22Rv1 (cell line): ENCODE data around the gene PLA2G6.

ENCODE experiments used
- H3K27ac ChIP-seq: fragments of 450-650 bp; 2 replicates; pipeline ENCODE4 v1.5.1; 2017
- ZFX ChIP-seq: fragments of 450-650 bp; IDR thresholded peaks from 2 replicates; pipeline ENCODE4 v1.6.1; 2017; ENCODE audit warnings: antibody characterized with exemption, borderline replicate concordance
- TF ChIP-seq, protein P1 (sequence below): fragments of 450-650 bp; IDR thresholded peaks from 2 replicates; pipeline ENCODE4 v1.5.1; 2017; ENCODE audit warnings: mild to moderate bottlenecking

The PLA2G6 gene

DNA sequence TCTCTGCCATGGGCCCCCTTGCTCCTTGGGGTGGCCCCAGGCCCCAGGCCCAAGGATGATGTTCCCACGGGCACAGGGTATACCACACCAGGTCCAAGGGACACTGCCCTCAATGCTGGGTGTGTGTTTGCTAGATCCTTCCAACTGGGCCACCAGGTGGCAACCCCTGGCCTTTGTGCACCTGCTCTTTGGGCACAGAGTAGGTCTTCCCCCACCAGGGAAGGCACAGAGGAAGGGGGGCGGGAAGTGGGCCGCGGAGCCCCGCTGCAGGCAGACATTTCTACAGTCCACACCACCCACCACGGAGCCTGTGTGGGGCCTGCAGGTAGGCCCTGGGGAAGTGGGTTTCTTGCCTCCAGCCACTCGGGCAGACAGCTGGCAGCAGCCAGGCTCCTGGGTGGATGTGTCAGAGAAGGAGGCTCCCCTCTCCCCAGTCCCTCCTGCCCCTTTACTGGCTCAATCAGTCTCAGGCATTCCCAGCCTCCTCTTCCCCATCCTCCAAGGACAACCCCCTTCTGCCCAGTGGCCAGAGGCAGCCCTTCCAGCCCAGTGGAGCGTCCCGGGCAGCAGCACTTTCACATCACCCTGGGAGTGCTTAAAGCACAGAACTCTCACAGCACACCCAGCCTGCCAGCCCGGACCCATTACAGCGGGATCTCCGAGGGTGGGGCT is 41.8 kb upstream of the PLA2G6 start:
- no peak for TF ChIP-seq ZFX
- TF ChIP-seq, protein P1, sequence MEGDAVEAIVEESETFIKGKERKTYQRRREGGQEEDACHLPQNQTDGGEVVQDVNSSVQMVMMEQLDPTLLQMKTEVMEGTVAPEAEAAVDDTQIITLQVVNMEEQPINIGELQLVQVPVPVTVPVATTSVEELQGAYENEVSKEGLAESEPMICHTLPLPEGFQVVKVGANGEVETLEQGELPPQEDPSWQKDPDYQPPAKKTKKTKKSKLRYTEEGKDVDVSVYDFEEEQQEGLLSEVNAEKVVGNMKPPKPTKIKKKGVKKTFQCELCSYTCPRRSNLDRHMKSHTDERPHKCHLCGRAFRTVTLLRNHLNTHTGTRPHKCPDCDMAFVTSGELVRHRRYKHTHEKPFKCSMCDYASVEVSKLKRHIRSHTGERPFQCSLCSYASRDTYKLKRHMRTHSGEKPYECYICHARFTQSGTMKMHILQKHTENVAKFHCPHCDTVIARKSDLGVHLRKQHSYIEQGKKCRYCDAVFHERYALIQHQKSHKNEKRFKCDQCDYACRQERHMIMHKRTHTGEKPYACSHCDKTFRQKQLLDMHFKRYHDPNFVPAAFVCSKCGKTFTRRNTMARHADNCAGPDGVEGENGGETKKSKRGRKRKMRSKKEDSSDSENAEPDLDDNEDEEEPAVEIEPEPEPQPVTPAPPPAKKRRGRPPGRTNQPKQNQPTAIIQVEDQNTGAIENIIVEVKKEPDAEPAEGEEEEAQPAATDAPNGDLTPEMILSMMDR = no peak
- H3K27ac ChIP-seq = no peak overlapping the region

DNA sequence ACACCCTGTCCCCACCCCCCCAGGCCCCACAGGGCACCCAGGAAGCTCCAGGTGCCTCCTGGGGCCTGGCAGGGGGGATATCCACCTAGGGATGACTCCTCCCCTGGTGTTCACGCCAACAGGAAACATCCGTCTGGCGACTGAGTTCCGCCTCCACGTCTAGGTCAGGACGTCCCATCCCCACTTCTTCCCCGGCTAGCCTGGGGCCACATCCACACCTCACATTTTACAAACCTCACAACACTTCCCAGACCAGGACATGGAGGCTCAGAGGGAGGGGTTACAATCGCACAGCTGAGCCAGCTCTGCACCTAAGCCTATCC is 41.1 kb upstream of the PLA2G6 start:
- TF ChIP-seq, protein P1 = no peak
- no peak for TF ChIP-seq ZFX
- no peak overlapping the region for H3K27ac ChIP-seq

DNA sequence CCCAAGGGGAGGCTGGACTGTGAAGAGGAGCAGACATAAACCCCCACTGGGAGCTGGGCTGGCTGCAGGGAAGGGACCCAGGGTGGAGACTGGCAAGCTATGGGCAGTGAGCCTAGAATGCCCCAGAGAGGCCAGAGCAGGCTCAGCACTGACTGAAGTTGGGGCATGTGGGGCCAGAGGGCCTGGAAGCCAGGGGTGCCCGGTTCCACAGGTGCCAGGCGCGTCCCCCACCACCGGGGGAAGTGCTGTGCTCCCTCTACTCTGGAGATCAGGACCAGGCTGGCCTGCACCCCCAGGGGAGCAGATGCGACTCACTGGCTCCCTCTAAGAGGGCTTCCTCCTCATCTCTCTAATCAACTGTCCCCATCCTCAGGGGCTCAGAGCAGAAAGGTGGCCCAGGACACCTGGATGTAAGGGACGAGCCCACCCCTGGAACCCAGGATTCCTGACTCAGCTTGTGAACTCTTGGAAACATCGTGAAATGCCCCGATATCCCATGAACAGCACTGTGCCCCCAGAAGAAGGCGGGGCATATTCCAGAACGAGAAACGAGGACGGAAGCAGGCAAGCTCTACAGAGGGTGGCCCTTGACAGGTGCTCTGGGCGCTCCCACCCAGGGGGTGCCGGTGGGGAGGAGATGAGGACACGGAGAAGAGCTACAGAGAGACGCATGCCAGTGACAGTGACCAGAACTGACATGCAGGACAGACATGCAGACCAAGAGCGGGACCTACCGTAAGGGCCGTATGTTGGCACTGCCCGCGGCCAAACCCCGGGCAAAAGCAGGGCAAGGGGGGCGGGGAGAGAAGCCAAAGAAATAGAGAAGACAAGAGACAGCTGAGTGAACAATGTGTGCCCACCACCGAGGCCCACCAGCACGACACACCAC is 40.5 kb upstream of the PLA2G6 start:
- TF ChIP-seq ZFX = no peak
- TF ChIP-seq, protein P1 = no peak
- no peak overlapping the region for H3K27ac ChIP-seq

DNA sequence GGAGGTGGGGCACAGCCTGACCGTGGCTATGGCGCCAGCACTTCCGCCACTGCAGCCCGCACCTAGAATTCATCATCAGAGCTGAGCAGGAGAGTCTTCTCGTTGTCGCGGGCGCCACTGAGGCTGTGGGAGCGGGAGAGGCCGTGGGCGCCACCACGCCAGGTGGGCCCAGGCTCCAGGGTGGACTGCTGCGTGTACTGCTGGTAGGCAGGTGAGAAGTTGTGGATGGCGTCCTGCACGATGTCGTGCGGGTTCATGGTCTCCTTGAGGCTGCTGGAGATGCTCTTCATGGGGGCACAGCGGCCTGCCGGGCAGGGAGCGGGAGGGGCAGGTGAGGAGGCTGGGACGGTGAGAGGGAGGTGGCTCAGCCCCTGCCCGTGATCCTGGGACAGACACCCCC is 39.8 kb upstream of the PLA2G6 start:
- no peak for TF ChIP-seq ZFX
- TF ChIP-seq, protein P1 = no peak
- H3K27ac ChIP-seq = no peak overlapping the region

DNA sequence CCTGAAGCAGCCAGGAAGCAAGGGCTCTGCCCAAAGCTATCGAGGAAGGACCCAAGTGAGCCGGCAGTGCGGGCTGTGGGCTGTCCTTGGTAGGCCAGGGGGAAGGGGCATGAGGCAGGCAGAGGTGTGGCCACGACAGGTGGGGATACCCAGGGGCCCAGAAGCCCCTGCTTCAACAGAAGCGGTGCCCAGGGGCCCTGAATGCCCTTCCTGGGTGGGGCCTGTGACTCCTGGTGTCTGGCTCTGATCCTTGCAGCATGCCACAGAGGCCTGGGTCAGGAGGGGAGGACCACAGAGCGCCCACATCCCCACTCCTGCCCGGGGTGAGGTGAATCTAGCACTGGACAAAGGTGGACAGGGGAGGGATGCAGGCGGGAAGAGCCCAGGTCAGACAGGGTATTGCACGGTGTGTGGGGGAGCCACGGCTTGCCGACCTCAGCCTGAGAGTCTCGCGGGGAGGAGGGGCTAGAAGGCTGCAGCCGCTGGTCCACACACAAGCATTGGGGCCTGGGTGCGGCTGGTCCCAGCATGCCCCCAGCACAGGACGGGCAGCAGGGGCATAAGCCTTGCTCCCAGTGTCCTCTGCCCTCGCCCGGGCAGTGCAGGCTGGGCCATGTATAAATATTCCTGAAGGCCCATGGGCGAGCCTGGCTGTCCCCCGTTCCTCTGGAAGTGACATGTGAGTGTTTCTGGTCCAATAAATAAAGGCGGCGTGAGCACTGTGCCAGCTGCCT is 39.2 kb upstream of the PLA2G6 start:
- TF ChIP-seq ZFX = no peak
- TF ChIP-seq, protein P1 = no peak
- no peak overlapping the region for H3K27ac ChIP-seq

DNA sequence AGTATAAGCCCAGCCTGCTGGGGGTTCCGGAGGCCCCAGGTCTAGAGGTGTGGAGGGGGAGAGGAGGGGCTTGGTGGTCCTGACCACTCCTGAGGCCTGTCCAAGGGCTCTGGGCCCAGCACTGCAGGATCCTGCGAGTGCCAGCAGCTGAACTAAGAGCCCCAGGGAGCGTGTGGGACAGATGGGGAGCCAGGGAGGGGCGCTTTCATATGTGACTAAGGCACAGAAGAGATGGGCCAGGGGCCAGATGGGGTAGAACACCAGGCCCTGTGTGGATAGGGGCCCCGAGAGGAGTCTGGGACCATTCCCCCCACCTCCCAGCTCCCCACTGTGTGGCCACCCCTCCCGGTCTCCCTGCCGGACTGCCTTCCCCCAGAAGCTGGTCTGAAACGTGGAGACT is 38.5 kb upstream of the PLA2G6 start:
- TF ChIP-seq ZFX = no peak
- TF ChIP-seq, protein P1 = no peak

More for the DNA sequence above, 38.5 kb upstream of the PLA2G6 start:
- peak overlapping the region; percentile 34; the same call in 1 of the 2 replicates for H3K27ac ChIP-seq
